ENCODE data around the gene CNIH3.
A peak's percentile ranks its signal among the peaks of the same experiment; 100 is the strongest.

The CNIH3 gene

GRCh38 chr1:224594851-224595250, 21.3 kb upstream of the CNIH3 start:
- Mint-ChIP-seq H3K36me3 (peaks cover 5% of the 10 kb centered on the region), H3K4me1 (ENCODE audit: low read depth) (no peaks in the 10 kb centered on the region), H3K27ac (no peak overlapping the region), H3K4me3 (no peak overlapping the region), H3K9me3 (ENCODE audit: low read depth) (no peaks in the 10 kb centered on the region), H3K27me3 (no peaks in the 10 kb centered on the region)

DNA sequence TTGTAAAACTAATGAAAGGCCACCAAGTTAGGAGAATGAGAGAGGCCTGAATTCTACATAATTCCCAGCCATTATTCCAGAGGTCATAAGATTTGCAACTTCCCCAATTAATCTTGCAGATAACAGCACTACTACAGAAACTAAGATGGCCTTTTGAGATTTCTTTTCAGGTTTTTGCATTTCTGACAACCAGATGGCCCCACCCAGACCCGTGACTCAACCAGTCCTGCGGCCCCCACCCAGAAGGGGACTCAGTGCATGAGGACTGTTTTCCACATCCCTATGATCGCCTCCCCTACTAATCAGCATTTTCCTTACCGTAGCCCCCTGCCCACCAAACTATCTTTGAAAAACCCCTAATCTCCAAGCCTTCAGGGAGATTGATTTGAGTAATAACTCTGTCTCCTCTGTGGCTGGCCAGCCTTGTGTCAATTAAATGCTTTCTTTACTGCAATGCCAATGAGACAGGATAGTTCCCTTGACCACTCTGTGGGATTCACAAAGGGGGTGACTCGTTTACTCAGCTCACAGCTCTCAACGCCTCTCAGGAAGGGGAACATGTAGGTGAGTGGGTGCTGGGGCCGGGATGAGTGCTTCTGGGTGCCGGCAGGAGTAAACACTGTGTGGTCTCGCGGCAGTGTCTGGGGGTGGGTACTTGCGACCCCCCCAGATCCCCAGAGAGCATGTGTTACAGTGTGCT, 10.5 kb upstream of the CNIH3 start:
- H3K27ac Mint-ChIP-seq = no peak overlapping the region
- no peaks in the 10 kb centered on the region for H3K4me1 Mint-ChIP-seq (ENCODE audit: low read depth)
- no peaks in the 10 kb centered on the region for H3K9me3 Mint-ChIP-seq (ENCODE audit: low read depth)
- H3K4me3 Mint-ChIP-seq = no peak overlapping the region
- peaks cover 8% of the 10 kb centered on the region for H3K27me3 Mint-ChIP-seq
- peaks cover 4% of the 10 kb centered on the region for H3K36me3 Mint-ChIP-seq

GRCh38 chr1:224607188-224608148, 8.6 kb upstream of the CNIH3 start:
- Mint-ChIP-seq H3K4me1 (ENCODE audit: low read depth) (no peaks in the 10 kb centered on the region), H3K36me3 (peaks cover 4% of the 10 kb centered on the region), H3K27me3 (peaks cover 6% of the 10 kb centered on the region), H3K9me3 (ENCODE audit: low read depth) (no peaks in the 10 kb centered on the region), H3K27ac (no peak overlapping the region), H3K4me3 (no peak overlapping the region)

- Mint-ChIP-seq H3K4me3 (no peak overlapping the region), H3K9me3 (ENCODE audit: low read depth) (no peaks in the 10 kb centered on the region), H3K4me1 (ENCODE audit: low read depth) (no peaks in the 10 kb centered on the region), H3K36me3 (peaks cover 4% of the 10 kb centered on the region), H3K27ac (no peak overlapping the region), H3K27me3 (peaks cover 10% of the 10 kb centered on the region)
Measured at GRCh38 chr1:224609333-224609732, 6.8 kb upstream of the CNIH3 start.

- H3K27ac Mint-ChIP-seq = no peak overlapping the region
- H3K36me3 Mint-ChIP-seq = no peaks in the 10 kb centered on the region
- no peaks in the 10 kb centered on the region for H3K9me3 Mint-ChIP-seq (ENCODE audit: low read depth)
- H3K27me3 Mint-ChIP-seq = peaks cover 20% of the 10 kb centered on the region
- peaks cover 8% of the 10 kb centered on the region for H3K4me1 Mint-ChIP-seq (ENCODE audit: low read depth)
- H3K4me3 Mint-ChIP-seq = no peak overlapping the region
Measured at GRCh38 chr1:224612246-224612645, 3.9 kb upstream of the CNIH3 start.

GRCh38 chr1:224613486-224613885, 2.6 kb upstream of the CNIH3 start:
- Mint-ChIP-seq H3K27ac (no peak overlapping the region), H3K9me3 (ENCODE audit: low read depth) (no peaks in the 10 kb centered on the region), H3K4me1 (ENCODE audit: low read depth) (peaks cover 19% of the 10 kb centered on the region), H3K36me3 (no peaks in the 10 kb centered on the region), H3K4me3 (no peak overlapping the region), H3K27me3 (peaks cover 28% of the 10 kb centered on the region)

DNA sequence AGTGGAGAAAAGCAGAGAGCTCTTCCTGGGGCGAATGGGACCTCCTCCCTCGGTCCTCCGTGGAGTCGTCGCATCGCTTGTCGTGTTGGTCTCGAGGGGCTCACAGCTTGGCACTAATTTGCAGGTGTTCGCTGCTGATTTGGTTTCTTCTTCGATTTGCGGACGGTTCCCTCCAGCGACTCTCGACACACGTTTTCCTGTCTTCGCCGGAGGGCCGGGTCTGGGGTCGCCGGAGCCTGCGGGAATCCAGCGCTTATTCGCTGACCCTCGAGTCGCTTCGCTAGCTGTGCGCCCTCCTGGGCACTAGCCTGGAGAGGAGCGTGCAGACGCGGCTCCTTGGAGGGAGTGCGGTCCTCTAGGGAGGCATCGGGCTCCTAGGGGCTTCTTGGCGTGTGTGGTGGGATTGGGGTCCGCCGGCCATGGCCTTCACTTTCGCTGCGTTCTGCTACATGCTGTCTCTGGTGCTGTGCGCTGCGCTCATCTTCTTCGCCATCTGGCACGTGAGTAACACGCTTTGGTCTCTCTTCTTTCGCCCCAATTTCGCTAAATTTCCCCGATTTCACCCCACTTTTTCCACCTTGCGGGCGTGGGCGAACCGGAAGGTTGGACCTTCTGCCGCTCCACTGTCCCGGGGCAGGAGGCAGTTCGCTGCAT, 766 bp downstream of the CNIH3 start:
- Mint-ChIP-seq H3K27ac (no peak overlapping the region), H3K27me3 (peaks cover 51% of the 10 kb centered on the region), H3K4me3 (peak overlapping the region; percentile 74)

DNA sequence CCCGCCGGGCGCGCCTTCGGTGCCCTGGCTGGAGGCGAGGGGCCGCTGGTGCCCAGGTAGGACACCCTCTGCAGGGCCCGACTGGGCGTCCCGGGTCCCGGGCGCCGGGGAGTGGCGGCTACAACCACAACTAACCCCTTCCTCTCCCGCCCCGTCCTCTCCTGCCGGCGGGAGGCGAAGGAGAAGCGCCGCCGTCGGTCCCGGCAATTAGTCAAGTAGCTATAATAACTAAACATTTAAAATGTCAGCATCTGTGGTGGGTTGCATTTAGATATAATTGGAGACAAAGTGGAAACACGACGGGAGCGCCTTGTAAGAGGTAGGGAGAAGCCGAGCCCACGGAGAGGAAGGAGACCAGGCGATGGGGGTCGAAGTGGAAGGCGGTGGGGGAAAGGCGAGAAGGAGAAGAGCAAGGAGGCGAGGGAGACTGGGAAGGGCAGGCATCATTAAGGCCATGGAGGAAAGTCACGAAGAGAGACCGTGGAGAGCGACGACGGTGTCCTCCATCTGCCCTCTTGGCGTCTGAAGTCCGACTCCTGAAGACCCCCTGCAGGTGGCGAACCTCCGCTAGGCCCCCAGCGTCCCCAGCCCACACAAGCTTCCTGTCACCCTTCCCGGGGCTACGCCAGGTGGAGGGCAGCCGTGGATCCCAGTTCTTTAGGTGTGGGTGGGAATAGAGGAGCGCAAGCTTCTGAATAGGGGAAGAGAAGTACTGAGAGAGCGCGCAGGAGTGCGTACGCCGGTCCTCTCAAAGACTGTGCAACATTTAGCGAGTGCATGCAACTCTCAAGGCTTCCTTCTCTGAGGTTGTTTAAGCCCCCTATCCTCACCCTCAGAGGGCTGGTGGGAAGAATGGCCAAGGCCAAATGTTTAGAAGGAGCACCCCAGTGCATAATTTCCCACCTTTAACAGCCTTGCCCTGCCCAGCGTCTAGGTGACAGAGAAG, 1.6 kb downstream of the CNIH3 start:
- H3K27me3 Mint-ChIP-seq = peaks cover 51% of the 10 kb centered on the region
- H3K9me3 Mint-ChIP-seq (ENCODE audit: low read depth) = peaks cover 8% of the 10 kb centered on the region
- no peak overlapping the region for H3K27ac Mint-ChIP-seq
- peaks cover 3% of the 10 kb centered on the region for H3K36me3 Mint-ChIP-seq
- peak overlapping the region; percentile 74 for H3K4me3 Mint-ChIP-seq
- peaks cover 22% of the 10 kb centered on the region for H3K4me1 Mint-ChIP-seq (ENCODE audit: low read depth)

More for the DNA sequence above, 766 bp downstream of the CNIH3 start:
- H3K9me3 Mint-ChIP-seq (ENCODE audit: low read depth) = peaks cover 2% of the 10 kb centered on the region
- H3K36me3 Mint-ChIP-seq = no peaks in the 10 kb centered on the region
- H3K4me1 Mint-ChIP-seq (ENCODE audit: low read depth) = peaks cover 21% of the 10 kb centered on the region

GRCh38 chr1:224619209-224619608, 3.1 kb downstream of the CNIH3 start:
- Mint-ChIP-seq H3K36me3 (peaks cover 6% of the 10 kb centered on the region), H3K4me1 (ENCODE audit: low read depth) (peaks cover 37% of the 10 kb centered on the region), H3K27me3 (peaks cover 53% of the 10 kb centered on the region), H3K27ac (no peak overlapping the region), H3K9me3 (ENCODE audit: low read depth) (peaks cover 8% of the 10 kb centered on the region), H3K4me3 (no peak overlapping the region)

DNA sequence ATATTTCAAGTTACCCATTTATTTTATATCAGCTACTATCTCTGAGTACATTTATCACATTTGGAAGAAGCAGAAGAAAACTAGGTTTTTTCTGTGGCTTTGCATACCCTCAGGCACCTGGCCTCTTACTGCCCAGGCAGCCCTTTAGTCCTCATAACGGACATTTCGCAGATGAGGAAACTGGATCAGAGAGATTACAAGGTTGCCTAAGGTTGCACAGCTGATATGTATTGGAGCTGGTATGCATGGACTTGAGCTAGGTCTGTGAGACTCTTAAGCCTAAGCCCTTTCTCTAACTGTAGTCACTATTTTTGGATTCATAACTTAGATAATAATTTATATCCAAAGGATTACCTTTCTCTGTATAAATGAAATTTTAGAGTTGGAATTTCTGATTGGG, 4.0 kb downstream of the CNIH3 start:
- Mint-ChIP-seq H3K4me1 (ENCODE audit: low read depth) (peaks cover 46% of the 10 kb centered on the region), H3K9me3 (ENCODE audit: low read depth) (peaks cover 8% of the 10 kb centered on the region), H3K27ac (no peak overlapping the region), H3K36me3 (peaks cover 6% of the 10 kb centered on the region), H3K4me3 (no peak overlapping the region), H3K27me3 (peaks cover 49% of the 10 kb centered on the region)

- H3K4me3 Mint-ChIP-seq = no peak overlapping the region
- peaks cover 6% of the 10 kb centered on the region for H3K36me3 Mint-ChIP-seq
- peaks cover 38% of the 10 kb centered on the region for H3K27me3 Mint-ChIP-seq
- H3K27ac Mint-ChIP-seq = no peak overlapping the region
- H3K4me1 Mint-ChIP-seq (ENCODE audit: low read depth) = peaks cover 39% of the 10 kb centered on the region
- peaks cover 8% of the 10 kb centered on the region for H3K9me3 Mint-ChIP-seq (ENCODE audit: low read depth)
Measured at GRCh38 chr1:224621813-224622682, 5.9 kb downstream of the CNIH3 start.

DNA sequence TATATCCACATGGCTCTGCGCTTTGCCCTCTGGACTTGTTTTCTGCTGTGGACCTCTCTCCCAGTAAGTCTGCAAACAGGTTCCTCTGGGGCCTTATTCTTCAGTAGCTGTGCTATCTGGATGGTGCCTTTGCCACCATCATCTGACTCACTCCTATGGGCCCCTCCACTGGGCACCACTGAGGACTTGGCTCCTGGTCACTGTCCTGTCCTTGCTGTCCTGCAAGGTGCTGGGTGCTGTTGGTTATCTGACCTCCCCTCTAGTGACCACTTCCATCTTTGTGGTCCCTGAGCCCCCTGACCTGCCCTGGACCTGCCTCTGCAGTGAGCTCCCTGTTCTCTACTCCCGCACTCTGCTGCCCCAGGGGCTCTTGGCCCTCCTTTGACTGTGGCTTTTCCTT, 6.7 kb downstream of the CNIH3 start:
- Mint-ChIP-seq H3K27ac (no peak overlapping the region), H3K27me3 (peaks cover 34% of the 10 kb centered on the region), H3K9me3 (ENCODE audit: low read depth) (peaks cover 8% of the 10 kb centered on the region), H3K36me3 (peaks cover 6% of the 10 kb centered on the region), H3K4me1 (ENCODE audit: low read depth) (peaks cover 33% of the 10 kb centered on the region), H3K4me3 (no peak overlapping the region)

DNA sequence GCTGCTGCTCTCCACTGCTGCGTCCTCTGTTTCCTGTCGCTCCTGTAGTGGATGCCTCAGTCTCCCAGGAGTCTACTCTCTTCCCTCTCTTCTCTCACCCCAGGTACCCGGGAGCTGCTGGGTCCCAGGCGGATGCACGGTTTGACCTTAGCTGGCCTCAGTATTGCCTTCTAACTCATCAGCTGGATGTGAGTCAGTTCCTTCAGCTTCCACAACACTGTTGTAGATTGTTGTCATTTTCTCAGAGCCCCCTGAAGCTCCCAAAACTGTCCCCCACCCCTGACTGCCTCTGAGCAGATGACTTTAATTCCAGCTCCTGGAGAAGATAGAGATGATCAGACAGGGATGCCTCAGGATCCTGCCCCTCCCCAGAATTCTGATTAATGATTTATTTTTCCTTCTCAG, 7.2 kb downstream of the CNIH3 start:
- Mint-ChIP-seq H3K9me3 (ENCODE audit: low read depth) (peaks cover 8% of the 10 kb centered on the region), H3K4me1 (ENCODE audit: low read depth) (peaks cover 28% of the 10 kb centered on the region), H3K27me3 (peaks cover 33% of the 10 kb centered on the region), H3K36me3 (peaks cover 6% of the 10 kb centered on the region), H3K27ac (no peak overlapping the region), H3K4me3 (no peak overlapping the region)

All from activated naive CD8-positive, alpha-beta T cell (primary cell).